Left renal cortex interstitium (tissue), 4 donors: ENCODE results near the gene TRPV4. TPM values are rescaled to one million over a fixed set of nuclear protein-coding genes. Genes with fewer than 3 reads are reported as not detected.

Source experiments
- DNase-seq, 4 donors: peaks; one replicate each; pipeline ENCODE4 v3.0.0-alpha.2; 2013; ENCODE audit warnings: low read depth in 4 of 4, low spot score in 2 of 4, missing footprints in 1 of 4
- polyA plus RNA-seq, 4 donors: library from polyadenylated mRNA; unstranded; fragments of 120-200 nt; gene quantifications; one replicate each; pipeline ENCODE4 v1.2.1, GENCODE V29; 2013; ENCODE audit not compliant: insufficient read length in 4 of 4

The TRPV4 gene
- polyA plus RNA-seq, 4 donors = 12.5 to 20.8 (median 14.4) TPM

GRCh38 chr12:109782326-109782703, 50.9 kb downstream of the TRPV4 start:
- no peak for DNase-seq

DNA sequence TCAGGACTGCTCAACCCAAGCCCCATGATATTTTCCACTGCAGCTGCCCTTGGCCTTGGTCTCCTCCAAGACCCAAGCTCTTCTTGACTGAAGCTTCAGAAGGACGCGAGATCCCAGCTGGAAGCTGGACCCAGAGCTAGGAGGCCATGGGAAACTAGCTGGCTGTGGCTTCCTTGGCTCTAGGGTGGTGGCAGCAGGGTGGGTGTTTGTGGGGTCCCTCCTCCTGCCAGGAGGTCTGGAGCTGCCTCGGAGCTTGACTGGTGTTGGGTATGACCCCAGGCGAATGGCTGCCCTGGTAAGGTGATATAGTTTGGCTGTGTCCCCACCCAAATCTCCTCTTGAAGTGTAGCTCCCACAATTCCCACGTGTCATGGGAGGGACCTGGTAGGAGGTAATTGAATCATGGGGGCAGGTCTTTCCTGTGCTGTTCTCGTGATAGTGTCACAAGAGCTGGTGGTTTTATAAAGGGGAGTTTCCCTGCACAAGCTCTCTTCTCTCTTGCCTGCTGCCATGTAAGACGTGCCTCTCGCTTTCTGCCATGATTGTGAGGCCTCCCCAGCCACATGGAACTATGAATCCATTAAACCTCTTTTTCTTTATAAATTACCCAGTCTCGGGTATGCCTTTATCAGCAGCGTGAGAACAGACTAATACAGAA, 51.4 kb downstream of the TRPV4 start:
- no peak for DNase-seq

GRCh38 chr12:109779382-109779781, 53.8 kb downstream of the TRPV4 start:
- no peak for DNase-seq

GRCh38 chr12:109778684-109779083, 54.5 kb downstream of the TRPV4 start:
- DNase-seq = no peak

DNA sequence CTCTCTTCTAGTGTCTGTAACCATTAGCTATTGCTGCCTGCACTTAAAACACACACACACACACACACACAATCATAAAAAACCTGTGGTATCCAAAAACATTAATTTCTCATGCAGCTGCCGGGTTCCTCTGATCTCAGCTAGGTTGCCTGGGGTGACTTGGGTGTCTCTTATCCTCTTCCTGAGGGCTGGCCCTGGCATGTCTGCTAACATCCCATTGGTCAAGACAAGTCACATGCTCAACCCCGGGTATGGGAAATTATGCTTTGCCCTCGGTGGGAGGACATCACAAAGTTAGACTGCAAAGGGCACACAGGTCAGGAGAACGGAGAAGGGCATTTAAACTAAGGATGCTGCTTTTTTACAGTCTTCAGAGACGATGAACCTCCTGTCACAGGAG, 55.7 kb downstream of the TRPV4 start:
- no peak for DNase-seq

DNA sequence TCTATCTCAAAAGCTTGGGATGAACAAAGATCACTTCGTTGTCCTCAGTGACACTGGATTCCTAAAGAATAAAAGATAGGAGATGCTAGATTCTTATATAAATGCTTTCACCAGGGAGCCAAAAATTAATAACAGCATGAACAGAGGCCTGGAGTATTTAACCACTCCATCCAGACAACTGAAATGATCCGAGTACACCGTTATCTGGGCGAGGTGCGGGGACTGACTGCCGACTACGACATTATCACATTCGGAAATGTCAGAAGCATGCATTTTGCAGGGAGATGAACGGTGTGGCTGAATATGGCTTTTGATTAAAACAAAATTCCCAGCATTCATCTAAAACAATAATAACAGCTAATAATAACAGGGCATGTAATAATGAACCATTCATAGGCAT, 56.6 kb downstream of the TRPV4 start:
- DNase-seq = no peak

DNA sequence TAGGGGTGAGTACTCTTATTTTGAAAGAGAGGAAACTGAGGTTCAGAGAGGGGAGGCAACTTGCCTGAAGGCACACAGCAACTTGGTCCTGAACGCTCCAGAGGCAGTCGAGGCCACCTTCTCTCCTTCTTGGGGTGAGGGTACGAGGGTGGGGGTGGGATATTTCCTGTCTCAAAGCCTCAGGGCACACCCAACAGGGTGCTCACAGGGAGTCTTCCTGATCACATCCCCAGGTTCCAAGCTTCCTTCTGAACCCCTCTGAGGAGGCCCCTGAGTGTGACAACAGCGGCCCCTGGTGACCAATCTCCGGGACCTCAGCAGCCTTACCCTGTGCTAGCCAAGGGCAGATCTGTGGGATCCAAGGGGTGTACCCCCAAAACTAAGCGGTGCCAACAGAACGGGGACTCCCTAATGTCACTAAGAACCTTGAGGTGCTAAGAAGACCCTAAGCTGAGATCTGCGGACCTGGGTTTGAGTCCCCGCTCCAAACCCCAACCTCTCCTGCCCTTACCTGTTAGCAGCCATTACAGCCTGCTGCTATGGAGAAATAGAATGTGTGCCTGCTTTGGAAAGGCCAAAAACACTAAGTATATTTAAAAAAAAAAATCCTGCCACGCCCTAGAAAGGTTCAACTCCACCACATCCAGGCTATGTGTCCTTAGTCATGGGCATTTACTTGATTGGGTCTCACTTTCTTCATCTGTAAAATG, 57.9 kb downstream of the TRPV4 start:
- DNase-seq = peak in 3 of 4 donors; percentile 46 to 56 (median 50)

GRCh38 chr12:109773384-109774011, 59.7 kb downstream of the TRPV4 start:
- no peak for DNase-seq

DNA sequence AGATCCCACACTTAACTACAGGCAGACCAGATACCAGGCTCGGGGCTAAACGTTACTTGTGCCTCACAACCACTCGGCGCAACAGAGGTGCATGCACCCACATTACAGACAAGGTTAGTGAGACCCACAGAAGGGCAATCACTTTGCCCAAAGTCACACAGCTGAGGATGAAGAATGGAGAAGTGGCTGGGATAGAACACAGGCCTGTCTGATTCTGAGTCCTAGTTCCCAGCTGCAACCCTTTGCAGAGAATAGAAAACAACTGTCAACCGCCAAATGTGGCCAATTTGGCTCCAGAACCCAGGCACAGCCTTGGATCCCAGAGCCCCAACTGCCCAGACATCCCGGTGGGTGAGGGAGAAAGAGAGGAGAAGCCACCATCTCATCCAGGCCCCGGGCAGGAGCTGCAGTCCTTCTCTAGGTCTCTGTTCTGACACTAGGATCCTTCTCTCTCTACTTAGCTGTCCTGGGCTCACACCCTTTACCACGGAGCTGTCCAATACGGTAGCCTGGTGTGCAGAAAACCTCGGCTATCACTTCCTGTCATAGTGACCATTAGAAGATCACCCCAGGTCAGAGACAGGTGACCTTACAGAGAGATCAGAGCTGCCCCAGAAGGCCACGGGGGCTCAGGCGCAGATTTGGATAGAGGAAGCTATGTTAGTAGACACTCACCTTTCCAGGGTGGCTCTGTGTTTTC, 60.4 kb downstream of the TRPV4 start:
- no peak for DNase-seq

DNA sequence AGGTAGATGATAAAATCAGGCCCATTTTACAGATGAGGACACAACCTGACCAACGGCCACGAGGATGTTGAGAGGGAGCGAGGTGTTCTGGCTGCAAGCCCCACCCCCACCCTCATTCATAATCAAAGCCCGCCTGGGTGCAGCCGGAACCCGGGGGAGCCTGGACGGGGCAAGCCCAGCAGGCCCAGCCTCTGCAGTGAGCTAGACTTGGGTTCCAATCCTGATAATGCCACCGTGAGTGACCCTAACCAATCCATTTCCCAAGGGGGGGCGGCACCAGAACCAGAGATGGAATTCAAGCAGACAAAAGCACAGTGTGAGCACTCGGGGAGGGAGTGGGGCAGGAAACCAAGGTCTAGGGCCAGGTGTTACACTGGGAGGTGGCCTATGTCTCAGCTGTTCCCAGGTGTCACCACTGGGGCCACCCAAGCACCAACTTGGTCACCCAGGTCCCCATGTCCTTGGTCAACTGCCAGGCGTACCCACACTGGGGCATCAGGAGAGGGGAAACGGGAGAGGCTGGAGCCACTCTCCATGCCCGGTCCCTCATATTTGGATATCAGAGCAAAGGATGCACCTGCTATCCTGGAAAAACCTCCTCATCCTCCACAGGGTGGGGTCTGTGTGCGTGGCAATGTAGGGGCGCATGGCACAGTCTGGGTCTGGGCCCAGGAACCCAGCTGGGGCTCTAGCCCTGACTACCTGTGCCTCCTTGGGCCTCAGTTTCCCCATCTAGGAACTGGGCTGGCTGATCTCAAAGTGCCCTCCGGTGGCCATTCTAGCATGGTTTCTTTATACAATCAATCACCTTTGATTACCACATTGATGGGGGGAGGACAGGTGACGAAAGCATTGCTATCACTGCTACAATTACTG, 61.2 kb downstream of the TRPV4 start:
- no peak for DNase-seq

GRCh38 chr12:109770861-109771670, 62.1 kb downstream of the TRPV4 start:
- no peak for DNase-seq

DNA sequence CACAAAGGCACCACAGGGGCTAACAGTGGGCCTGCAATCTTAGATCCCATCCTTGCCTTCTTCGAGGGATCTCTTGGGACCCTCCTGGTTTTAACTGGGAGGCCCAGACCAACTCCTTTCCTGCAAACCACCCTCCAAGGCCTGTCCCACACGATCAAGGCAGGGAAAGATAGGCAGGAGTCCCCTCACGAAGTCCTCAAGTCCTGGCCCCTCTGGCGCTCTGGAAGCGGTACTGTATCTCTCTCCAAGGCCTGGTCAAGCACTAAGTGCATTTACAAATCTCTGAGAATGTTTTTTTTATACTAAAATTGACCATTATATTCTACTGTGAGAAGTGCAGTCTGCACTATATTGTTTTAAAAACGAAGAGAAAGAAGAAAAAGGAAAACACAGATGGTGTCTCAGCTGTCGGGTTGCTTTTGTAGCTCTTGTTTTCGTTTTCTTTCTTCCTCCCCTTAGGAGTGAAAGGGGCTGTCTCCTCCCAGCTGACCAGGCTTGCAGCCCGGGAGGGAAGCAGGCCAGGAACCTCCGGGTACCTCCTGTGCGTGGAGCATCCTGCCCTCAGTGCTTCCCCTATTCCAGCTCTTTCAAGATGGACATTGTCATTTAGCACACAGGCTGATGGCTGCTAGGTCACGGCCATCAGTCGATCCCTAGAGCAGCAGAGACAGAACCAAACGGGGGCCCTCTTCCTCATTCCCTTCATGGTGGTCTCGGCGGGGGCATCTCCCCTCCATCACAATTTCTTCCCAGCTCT, 62.9 kb downstream of the TRPV4 start:
- no peak for DNase-seq

- no peak for DNase-seq
Observed at GRCh38 chr12:109768901-109769670, 64.1 kb downstream of the TRPV4 start.

DNA sequence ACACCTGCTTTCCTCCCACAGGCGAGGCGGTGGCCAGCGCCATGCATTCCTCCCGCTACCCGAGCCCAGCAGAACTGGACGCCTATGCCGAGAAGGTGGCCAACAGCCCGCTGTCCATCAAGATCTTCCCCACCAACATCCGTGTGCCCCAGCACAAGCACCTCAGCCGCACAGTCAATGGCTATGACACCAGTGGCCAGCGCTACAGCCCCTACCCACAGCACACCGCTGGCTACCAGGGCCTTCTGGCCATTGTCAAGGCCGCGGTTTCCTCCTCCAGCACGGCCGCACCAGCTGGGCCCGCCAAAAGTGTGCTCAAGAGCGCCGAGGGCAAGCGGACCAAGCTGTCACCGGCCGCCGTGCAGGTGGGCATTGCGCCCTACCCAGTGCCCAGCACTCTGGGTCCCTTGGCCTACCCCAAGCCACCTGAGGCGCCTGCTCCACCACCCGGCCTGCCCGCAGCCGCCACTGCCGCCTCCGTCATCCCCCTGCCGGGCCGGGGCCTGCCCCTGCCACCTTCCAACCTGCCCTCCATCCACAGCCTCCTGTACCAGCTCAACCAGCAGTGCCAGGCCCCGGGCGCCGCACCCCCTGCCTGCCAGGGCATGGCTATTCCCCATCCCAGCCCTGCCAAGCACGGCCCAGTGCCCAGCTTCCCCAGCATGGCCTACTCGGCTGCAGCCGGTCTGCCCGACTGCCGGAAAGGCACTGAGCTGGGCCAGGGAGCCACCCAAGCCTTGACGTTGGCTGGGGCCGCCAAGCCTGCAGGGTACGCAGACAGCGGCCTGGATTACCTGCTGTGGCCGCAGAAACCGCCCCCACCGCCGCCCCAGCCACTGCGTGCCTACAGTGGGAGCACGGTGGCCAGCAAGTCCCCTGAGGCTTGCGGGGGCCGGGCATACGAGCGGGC, 65.0 kb downstream of the TRPV4 start:
- DNase-seq = no peak

GRCh38 chr12:109767456-109767855, 65.7 kb downstream of the TRPV4 start:
- DNase-seq = no peak

DNA sequence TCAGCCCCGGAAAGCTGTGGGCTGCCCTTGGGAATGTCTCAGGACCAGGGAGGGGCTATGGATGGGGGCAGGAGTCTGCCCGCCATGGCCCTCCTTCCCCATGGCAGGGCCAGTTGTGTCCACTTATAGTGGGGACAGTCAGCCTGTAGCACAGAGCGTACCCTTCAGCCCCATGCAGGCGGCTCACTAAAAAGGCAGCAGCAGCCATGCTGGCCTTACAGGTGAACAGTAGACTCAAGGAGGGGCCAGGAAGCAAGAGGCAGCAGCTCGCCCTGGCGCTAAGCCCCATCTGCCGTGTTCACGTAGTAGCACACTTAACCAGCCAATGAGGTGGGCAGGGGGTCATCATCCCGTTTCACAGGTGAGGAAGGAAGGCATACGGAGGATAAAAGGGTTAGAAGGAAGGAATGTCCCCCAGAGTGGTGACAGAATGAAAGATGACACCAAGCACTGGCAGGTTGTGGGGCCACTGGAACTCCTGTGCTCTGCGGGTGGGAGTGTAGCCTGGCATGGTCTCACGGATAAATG, 66.9 kb downstream of the TRPV4 start:
- no peak for DNase-seq

- DNase-seq = no peak
Observed at GRCh38 chr12:109765446-109765810, 67.8 kb downstream of the TRPV4 start.
